ENCODE data around the gene GLB1L2.

DNA sequence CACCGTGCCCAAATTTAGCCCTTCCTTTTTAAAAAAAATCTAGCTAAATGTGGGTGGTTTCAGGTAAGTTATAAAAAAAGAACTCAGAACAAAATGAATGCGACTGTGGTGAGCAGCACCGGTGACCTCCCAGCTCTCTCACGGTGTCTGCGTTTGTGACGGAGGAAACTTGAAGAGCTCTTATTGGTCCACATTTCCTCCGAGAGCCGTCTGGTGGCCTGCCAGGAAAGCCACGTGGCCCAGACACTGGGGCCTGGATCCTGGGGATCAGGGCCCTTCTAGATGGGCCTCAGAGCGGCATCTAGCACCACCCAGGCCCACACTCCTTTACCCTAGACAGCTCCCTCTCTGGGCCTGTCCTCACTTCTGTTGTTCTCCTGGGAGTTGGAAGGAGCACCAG is 40.7 kb downstream of the GLB1L2 start:
- TF ChIP-seq POLR2A (IDR thresholded peaks at IDR 0.05; ENCODE audit: low read depth, low read length), result no peak
- TF ChIP-seq TAF1 (IDR thresholded peaks at IDR 0.05; ENCODE audit: borderline replicate concordance, low read depth, low read length), result no peak
- TF ChIP-seq POLR2AphosphoS5 (IDR thresholded peaks at IDR 0.05; ENCODE audit: low read depth, low read length), result no peak
